ENCODE data around the gene ZDHHC1.

GRCh38 chr16:67454104-67454503 is 37.8 kb upstream of the ZDHHC1 start:
- TF ChIP-seq CTCF (IDR thresholded peaks at IDR 0.05), result no peak
- no peak for TF ChIP-seq POLR2A (IDR thresholded peaks at IDR 0.05)
- no peak for TF ChIP-seq POLR2AphosphoS5 (IDR thresholded peaks at IDR 0.05)
- TF ChIP-seq EP300 (IDR thresholded peaks at IDR 0.05), result no peak

Measured in gastroesophageal sphincter (tissue), 3 donors.